GM19351 (cell line): ENCODE results near the gene CUL9.

ENCODE experiments used
- ATAC-seq: cut with Tn5 transposase; IDR thresholded peaks from one replicate; pipeline ENCODE4 v1.9.1; 2021; ENCODE audit warnings: mild to moderate bottlenecking, moderate library complexity; ENCODE audit not compliant: unreplicated experiment

CUL9 gene

GRCh38 chr6:43269273-43270007 lies 87.4 kb downstream of the CUL9 start:
- ATAC-seq, result no peak

GRCh38 chr6:43271103-43271815 lies 89.3 kb downstream of the CUL9 start:
- ATAC-seq, result no peak

GRCh38 chr6:43271944-43272343 lies 89.9 kb downstream of the CUL9 start:
- no peak for ATAC-seq

- no peak for ATAC-seq
Observed at GRCh38 chr6:43273707-43274106, 91.7 kb downstream of the CUL9 start.
